Measurements from ENCODE around the gene HES5.

DNA sequence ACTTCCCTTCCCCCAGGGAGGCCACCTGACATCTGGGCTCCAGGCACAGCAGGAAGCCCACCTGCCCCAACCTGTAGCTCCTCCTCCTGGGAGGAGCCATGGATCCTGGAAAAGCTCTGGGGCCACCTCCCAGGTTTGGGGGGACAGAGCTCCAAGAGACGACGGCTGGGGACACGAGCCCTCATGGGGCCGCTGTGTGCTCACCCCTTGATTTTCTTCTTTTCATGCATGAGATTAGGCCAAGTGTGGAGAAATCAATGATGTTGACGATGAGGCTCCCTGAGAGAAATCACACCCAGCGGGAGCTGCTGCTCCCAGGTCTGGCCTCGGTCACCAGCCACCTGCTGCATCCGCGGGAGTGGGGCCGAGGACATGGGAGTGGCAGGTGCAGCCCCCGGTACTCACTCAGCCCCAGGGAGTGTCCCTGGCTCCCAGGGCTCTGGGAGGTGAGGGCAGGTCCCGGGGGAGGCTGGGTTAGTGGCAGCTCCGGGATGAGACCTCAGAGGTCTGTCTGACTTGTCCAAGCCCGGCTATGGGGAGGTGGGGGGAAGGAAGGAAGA is 34.8 kb upstream of the HES5 start:
- TF ChIP-seq, protein P1, sequence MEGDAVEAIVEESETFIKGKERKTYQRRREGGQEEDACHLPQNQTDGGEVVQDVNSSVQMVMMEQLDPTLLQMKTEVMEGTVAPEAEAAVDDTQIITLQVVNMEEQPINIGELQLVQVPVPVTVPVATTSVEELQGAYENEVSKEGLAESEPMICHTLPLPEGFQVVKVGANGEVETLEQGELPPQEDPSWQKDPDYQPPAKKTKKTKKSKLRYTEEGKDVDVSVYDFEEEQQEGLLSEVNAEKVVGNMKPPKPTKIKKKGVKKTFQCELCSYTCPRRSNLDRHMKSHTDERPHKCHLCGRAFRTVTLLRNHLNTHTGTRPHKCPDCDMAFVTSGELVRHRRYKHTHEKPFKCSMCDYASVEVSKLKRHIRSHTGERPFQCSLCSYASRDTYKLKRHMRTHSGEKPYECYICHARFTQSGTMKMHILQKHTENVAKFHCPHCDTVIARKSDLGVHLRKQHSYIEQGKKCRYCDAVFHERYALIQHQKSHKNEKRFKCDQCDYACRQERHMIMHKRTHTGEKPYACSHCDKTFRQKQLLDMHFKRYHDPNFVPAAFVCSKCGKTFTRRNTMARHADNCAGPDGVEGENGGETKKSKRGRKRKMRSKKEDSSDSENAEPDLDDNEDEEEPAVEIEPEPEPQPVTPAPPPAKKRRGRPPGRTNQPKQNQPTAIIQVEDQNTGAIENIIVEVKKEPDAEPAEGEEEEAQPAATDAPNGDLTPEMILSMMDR (IDR thresholded peaks at IDR 0.05): no peak
- TF ChIP-seq POLR2A (IDR thresholded peaks at IDR 0.05; ENCODE audit: low read depth) (no peak), EP300 (IDR thresholded peaks at IDR 0.05) (no peak)
